HEK293 (cell line): Measurements from ENCODE around the gene APC2.

ENCODE experiments used
- CTCF ChIA-PET: fragments of 350-600 bp; formaldehyde crosslinking; extraction: SDS; loops from one replicate; lab custom pipeline; 2021; ENCODE audit warnings: antibody characterized with exemption; lab: Yijun Ruan, JAX
- POLR2A ChIA-PET: fragments of 300-600 bp; formaldehyde crosslinking; extraction: SDS; loops from one replicate; lab custom pipeline; 2020; ENCODE audit warnings: antibody characterized with exemption, inconsistent platforms; lab: Yijun Ruan, JAX
- H3K27ac ChIP-seq: fragments of 200-500 bp; sonication (Bioruptor generic); 2 replicates; pipeline ENCODE4 v1.5.1; 2014; ENCODE audit warnings: low read depth, low read length, control low read depth, inconsistent platforms; ENCODE audit errors: extremely low read depth
- H3K36me3 ChIP-seq, 2 experiments: fragments of 200-500 bp in 1 of 2; sonication (Bioruptor generic) in 1 of 2; 1 replicate in 1 of 2; 2 replicates in 1 of 2; pipeline ENCODE4 v1.5.1; 2014 to 2017; ENCODE audit warnings: inconsistent platforms in 2 of 2, low read length in 2 of 2; ENCODE audit not compliant: control insufficient read depth in 2 of 2, insufficient read depth in 1 of 2
- H3K4me1 ChIP-seq: fragments of 200-500 bp; sonication (Bioruptor generic); 2 replicates; pipeline ENCODE4 v1.5.1; 2014; ENCODE audit warnings: mild to moderate bottlenecking, low read length, inconsistent platforms; ENCODE audit not compliant: control insufficient read depth, insufficient read depth
- H3K4me3 ChIP-seq: 2 replicates; pipeline ENCODE4 v1.5.1; 2011; ENCODE audit warnings: low read depth, mild to moderate bottlenecking, control low read depth, low read length, moderate library complexity
- H3K9me3 ChIP-seq: fragments of 200-500 bp; sonication (Bioruptor generic); 2 replicates; pipeline ENCODE4 v1.5.1; 2014; ENCODE audit warnings: low read depth, low read length, inconsistent platforms; ENCODE audit not compliant: control insufficient read depth, insufficient read depth
- BCL11B ChIP-seq: fragments of 450-650 bp; formaldehyde crosslinking; IDR thresholded peaks from 2 replicates; pipeline ENCODE4 v1.5.1; 2016; ENCODE audit warnings: low read depth, missing biosample characterization, missing genetic modification characterization
- FEZF1 ChIP-seq: fragments of 450-650 bp; formaldehyde crosslinking; IDR thresholded peaks from 2 replicates; pipeline ENCODE4 v1.5.1; 2016; ENCODE audit warnings: missing biosample characterization, missing genetic modification characterization
- KLF1 ChIP-seq: fragments of 450-650 bp; formaldehyde crosslinking; IDR thresholded peaks from 2 replicates; pipeline ENCODE4 v1.5.1; 2016; ENCODE audit warnings: missing biosample characterization, missing genetic modification characterization
- KLF10 ChIP-seq: fragments of 450-650 bp; IDR thresholded peaks from 2 replicates; pipeline ENCODE4 v1.5.1; 2018; ENCODE audit warnings: missing biosample characterization, mild to moderate bottlenecking, missing genetic modification characterization
- KLF16 ChIP-seq: fragments of 450-650 bp; formaldehyde crosslinking; IDR thresholded peaks from 2 replicates; pipeline ENCODE4 v1.5.1; 2017; ENCODE audit warnings: missing biosample characterization, missing genetic modification characterization
- KLF8 ChIP-seq: fragments of 450-650 bp; formaldehyde crosslinking; IDR thresholded peaks from 2 replicates; pipeline ENCODE4 v1.5.1; 2016; ENCODE audit warnings: missing biosample characterization, missing genetic modification characterization
- REPIN1 ChIP-seq: fragments of 450-650 bp; formaldehyde crosslinking; IDR thresholded peaks from 2 replicates; pipeline ENCODE4 v1.5.1; 2017; ENCODE audit warnings: missing biosample characterization, missing genetic modification characterization, low read depth
- TRIM28 ChIP-seq: IDR thresholded peaks from 2 replicates; pipeline ENCODE4 v1.6.1; 2011; ENCODE audit warnings: low read length, control low read depth, borderline replicate concordance
- WT1 ChIP-seq: fragments of 450-650 bp; formaldehyde crosslinking; IDR thresholded peaks from 2 replicates; pipeline ENCODE4 v1.5.1; 2016; ENCODE audit warnings: missing biosample characterization, missing genetic modification characterization
- ZBTB17 ChIP-seq: fragments of 450-650 bp; formaldehyde crosslinking; IDR thresholded peaks from 2 replicates; pipeline ENCODE4 v1.5.1; 2016; ENCODE audit warnings: missing biosample characterization, missing genetic modification characterization
- ZBTB20 ChIP-seq: fragments of 450-650 bp; formaldehyde crosslinking; IDR thresholded peaks from 2 replicates; pipeline ENCODE4 v1.5.1; 2016; ENCODE audit warnings: missing biosample characterization, missing genetic modification characterization
- ZEB2 ChIP-seq: fragments of 450-650 bp; formaldehyde crosslinking; IDR thresholded peaks from 2 replicates; pipeline ENCODE4 v1.5.1; 2016; ENCODE audit warnings: missing biosample characterization, missing genetic modification characterization
- ZFHX2 ChIP-seq: fragments of 450-650 bp; formaldehyde crosslinking; conservative IDR thresholded peaks from 2 replicates; pipeline ENCODE4 v1.5.1; 2016; ENCODE audit warnings: missing biosample characterization, missing genetic modification characterization
- ZFP69B ChIP-seq: fragments of 450-650 bp; formaldehyde crosslinking; IDR thresholded peaks from 2 replicates; pipeline ENCODE4 v1.5.1; 2016; ENCODE audit warnings: missing biosample characterization, missing genetic modification characterization
- ZNF211 ChIP-seq: fragments of 450-650 bp; formaldehyde crosslinking; IDR thresholded peaks from 2 replicates; pipeline ENCODE4 v1.5.1; 2016; ENCODE audit warnings: low read depth, missing biosample characterization, missing genetic modification characterization
- ZNF248 ChIP-seq: fragments of 450-650 bp; formaldehyde crosslinking; IDR thresholded peaks from 2 replicates; pipeline ENCODE4 v1.5.1; 2017; ENCODE audit warnings: missing biosample characterization, missing genetic modification characterization
- ZNF426 ChIP-seq: fragments of 450-650 bp; formaldehyde crosslinking; IDR thresholded peaks from 2 replicates; pipeline ENCODE4 v1.5.1; 2017; ENCODE audit warnings: missing biosample characterization, missing genetic modification characterization, mild to moderate bottlenecking, inconsistent platforms, moderate library complexity
- ZNF433 ChIP-seq: fragments of 450-650 bp; formaldehyde crosslinking; IDR thresholded peaks from 2 replicates; pipeline ENCODE4 v1.5.1; 2016; ENCODE audit warnings: missing biosample characterization, missing genetic modification characterization, low read depth
- ZNF561 ChIP-seq: fragments of 450-650 bp; IDR thresholded peaks from 2 replicates; pipeline ENCODE4 v1.5.1; 2018; ENCODE audit warnings: missing biosample characterization, missing genetic modification characterization, borderline replicate concordance
- ZNF629 ChIP-seq: fragments of 450-650 bp; formaldehyde crosslinking; IDR thresholded peaks from 2 replicates; pipeline ENCODE4 v1.5.1; 2017; ENCODE audit warnings: missing biosample characterization, missing genetic modification characterization
- ZNF791 ChIP-seq: fragments of 450-650 bp; formaldehyde crosslinking; IDR thresholded peaks from 2 replicates; pipeline ENCODE4 v1.5.1; 2016; ENCODE audit warnings: missing biosample characterization, missing genetic modification characterization
- TF ChIP-seq, protein P1 (sequence below): fragments of 450-650 bp; formaldehyde crosslinking; IDR thresholded peaks from 2 replicates; pipeline ENCODE4 v1.5.1; 2016; ENCODE audit warnings: missing biosample characterization, missing genetic modification characterization
- TF ChIP-seq, protein P2 (sequence below): fragments of 450-650 bp; formaldehyde crosslinking; optimal IDR thresholded peaks from 2 replicates; pipeline ENCODE3; 2016; ENCODE audit warnings: missing biosample characterization, mild to moderate bottlenecking, missing genetic modification characterization
- TF ChIP-seq, protein P3 (sequence below): fragments of 450-650 bp; formaldehyde crosslinking; IDR thresholded peaks from 2 replicates; pipeline ENCODE4 v1.5.1; 2016; ENCODE audit warnings: missing biosample characterization, missing genetic modification characterization
- TF ChIP-seq, protein P4 (sequence below): fragments of 450-650 bp; formaldehyde crosslinking; IDR thresholded peaks from 2 replicates; pipeline ENCODE4 v1.5.1; 2016; ENCODE audit warnings: missing biosample characterization, missing genetic modification characterization
- TF ChIP-seq, protein P5 (sequence below): fragments of 450-650 bp; formaldehyde crosslinking; IDR thresholded peaks from 2 replicates; pipeline ENCODE4 v1.5.1; 2016; ENCODE audit warnings: missing biosample characterization, missing genetic modification characterization
- TF ChIP-seq, protein P6 (sequence below): fragments of 450-650 bp; formaldehyde crosslinking; IDR thresholded peaks from 2 replicates; pipeline ENCODE4 v1.5.1; 2016; ENCODE audit warnings: missing biosample characterization, missing genetic modification characterization

APC2 gene

DNA sequence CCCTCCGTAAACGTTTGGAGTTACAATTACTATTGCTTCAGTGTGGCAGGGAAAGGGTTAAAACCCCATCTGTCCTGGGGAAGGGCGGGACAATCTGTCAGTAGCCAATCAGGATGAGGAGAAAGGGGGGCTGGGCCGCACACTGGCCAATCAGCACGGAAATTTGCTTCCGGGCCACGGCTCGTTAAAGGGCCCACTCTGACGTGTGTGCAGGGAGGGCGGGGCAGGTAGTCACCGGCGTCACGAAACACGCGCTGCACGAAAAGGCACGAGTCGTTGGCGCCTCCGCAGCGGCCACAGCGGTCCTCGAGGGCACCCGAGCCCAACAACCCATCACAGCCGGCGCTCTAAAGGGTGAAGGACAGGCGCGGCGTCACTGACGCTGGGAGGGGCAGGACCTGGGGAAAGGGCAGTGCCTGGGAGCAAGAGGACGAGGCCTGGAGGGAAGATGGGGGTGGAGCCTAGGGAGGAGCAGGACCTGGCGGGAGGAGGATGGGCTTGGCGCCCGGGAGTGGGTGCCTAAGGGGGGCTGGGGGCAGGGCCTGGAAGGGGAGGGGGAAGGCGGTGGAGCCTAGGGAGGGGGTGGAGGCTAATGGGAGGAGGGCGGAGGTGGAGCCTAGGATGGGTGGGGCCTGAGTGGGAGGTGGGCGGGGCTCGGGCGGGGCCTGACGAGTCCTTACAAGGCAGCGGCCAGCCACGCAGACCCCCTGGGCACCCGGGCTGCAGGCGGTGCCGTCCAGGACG lies 58.0 kb downstream of the APC2 start:
- Histone ChIP-seq H3K4me1 (peaks cover 3% of the 10 kb centered on the region; the same call in 1 of the 2 replicates), H3K4me3 (peak overlapping the region; percentile 36), H3K9me3 (no peaks in the 10 kb centered on the region), H3K36me3 (no peaks in the 10 kb centered on the region), H3K27ac (no peak overlapping the region)
- ChIA-PET CTCF (interaction anchor here (0.6 kb wide), 1 partner anchor 22 kb away, joined by 3 read pairs; no protein-coding TSS in a partner anchor), POLR2A (no interaction called here)
- TF ChIP-seq, protein P1, sequence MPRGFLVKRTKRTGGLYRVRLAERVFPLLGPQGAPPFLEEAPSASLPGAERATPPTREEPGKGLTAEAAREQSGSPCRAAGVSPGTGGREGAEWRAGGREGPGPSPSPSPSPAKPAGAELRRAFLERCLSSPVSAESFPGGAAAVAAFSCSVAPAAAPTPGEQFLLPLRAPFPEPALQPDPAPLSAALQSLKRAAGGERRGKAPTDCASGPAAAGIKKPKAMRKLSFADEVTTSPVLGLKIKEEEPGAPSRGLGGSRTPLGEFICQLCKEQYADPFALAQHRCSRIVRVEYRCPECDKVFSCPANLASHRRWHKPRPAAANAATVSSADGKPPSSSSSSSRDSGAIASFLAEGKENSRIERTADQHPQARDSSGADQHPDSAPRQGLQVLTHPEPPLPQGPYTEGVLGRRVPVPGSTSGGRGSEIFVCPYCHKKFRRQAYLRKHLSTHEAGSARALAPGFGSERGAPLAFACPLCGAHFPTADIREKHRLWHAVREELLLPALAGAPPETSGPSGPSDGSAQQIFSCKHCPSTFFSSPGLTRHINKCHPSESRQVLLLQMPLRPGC (tag by site-specific recombination), result no peak
- TF ChIP-seq ZNF211 (tag by site-specific recombination) (no peak), ZNF629 (peak; percentile 87), ZNF561 (tag by site-specific recombination) (no peak), KLF10 (tag by site-specific recombination) (peak; percentile 100), ZNF791 (tag by site-specific recombination) (no peak), ZBTB17 (tag by site-specific recombination) (peak; percentile 63), ZBTB20 (peak; percentile 73), ZNF248 (tag by site-specific recombination) (no peak), TRIM28 (no peak), FEZF1 (peak; percentile 89), KLF8 (tag by site-specific recombination) (peak; percentile 68), REPIN1 (tag by site-specific recombination) (no peak), KLF16 (tag by site-specific recombination) (peak; percentile 74), ZFP69B (tag by site-specific recombination) (peak; percentile 97), WT1 (tag by site-specific recombination) (peak; percentile 51; the same call in 1 of the 2 replicates), ZEB2 (peak; percentile 52; the same call in 1 of the 2 replicates), KLF1 (peak; percentile 66), ZFHX2 (tag by site-specific recombination) (peak; percentile 32; the same call in 1 of the 2 replicates), BCL11B (tag by site-specific recombination) (0 out of 2 replicates have a peak, but pooled peaks have one; percentile 15), ZNF433 (tag by site-specific recombination) (no peak), ZNF426 (tag by site-specific recombination) (no peak)
- TF ChIP-seq, protein P2, sequence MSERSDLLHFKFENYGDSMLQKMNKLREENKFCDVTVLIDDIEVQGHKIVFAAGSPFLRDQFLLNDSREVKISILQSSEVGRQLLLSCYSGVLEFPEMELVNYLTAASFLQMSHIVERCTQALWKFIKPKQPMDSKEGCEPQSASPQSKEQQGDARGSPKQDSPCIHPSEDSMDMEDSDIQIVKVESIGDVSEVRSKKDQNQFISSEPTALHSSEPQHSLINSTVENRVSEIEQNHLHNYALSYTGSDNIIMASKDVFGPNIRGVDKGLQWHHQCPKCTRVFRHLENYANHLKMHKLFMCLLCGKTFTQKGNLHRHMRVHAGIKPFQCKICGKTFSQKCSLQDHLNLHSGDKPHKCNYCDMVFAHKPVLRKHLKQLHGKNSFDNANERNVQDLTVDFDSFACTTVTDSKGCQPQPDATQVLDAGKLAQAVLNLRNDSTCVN, result peak; percentile 69
- TF ChIP-seq, protein P3, sequence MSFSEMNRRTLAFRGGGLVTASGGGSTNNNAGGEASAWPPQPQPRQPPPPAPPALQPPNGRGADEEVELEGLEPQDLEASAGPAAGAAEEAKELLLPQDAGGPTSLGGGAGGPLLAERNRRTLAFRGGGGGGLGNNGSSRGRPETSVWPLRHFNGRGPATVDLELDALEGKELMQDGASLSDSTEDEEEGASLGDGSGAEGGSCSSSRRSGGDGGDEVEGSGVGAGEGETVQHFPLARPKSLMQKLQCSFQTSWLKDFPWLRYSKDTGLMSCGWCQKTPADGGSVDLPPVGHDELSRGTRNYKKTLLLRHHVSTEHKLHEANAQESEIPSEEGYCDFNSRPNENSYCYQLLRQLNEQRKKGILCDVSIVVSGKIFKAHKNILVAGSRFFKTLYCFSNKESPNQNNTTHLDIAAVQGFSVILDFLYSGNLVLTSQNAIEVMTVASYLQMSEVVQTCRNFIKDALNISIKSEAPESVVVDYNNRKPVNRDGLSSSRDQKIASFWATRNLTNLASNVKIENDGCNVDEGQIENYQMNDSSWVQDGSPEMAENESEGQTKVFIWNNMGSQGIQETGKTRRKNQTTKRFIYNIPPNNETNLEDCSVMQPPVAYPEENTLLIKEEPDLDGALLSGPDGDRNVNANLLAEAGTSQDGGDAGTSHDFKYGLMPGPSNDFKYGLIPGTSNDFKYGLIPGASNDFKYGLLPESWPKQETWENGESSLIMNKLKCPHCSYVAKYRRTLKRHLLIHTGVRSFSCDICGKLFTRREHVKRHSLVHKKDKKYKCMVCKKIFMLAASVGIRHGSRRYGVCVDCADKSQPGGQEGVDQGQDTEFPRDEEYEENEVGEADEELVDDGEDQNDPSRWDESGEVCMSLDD (tag by site-specific recombination), result peak; percentile 75; the same call in 1 of the 2 replicates
- TF ChIP-seq, protein P4, sequence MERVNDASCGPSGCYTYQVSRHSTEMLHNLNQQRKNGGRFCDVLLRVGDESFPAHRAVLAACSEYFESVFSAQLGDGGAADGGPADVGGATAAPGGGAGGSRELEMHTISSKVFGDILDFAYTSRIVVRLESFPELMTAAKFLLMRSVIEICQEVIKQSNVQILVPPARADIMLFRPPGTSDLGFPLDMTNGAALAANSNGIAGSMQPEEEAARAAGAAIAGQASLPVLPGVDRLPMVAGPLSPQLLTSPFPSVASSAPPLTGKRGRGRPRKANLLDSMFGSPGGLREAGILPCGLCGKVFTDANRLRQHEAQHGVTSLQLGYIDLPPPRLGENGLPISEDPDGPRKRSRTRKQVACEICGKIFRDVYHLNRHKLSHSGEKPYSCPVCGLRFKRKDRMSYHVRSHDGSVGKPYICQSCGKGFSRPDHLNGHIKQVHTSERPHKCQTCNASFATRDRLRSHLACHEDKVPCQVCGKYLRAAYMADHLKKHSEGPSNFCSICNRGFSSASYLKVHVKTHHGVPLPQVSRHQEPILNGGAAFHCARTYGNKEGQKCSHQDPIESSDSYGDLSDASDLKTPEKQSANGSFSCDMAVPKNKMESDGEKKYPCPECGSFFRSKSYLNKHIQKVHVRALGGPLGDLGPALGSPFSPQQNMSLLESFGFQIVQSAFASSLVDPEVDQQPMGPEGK (tag by site-specific recombination), result peak; percentile 91
- TF ChIP-seq, protein P5, sequence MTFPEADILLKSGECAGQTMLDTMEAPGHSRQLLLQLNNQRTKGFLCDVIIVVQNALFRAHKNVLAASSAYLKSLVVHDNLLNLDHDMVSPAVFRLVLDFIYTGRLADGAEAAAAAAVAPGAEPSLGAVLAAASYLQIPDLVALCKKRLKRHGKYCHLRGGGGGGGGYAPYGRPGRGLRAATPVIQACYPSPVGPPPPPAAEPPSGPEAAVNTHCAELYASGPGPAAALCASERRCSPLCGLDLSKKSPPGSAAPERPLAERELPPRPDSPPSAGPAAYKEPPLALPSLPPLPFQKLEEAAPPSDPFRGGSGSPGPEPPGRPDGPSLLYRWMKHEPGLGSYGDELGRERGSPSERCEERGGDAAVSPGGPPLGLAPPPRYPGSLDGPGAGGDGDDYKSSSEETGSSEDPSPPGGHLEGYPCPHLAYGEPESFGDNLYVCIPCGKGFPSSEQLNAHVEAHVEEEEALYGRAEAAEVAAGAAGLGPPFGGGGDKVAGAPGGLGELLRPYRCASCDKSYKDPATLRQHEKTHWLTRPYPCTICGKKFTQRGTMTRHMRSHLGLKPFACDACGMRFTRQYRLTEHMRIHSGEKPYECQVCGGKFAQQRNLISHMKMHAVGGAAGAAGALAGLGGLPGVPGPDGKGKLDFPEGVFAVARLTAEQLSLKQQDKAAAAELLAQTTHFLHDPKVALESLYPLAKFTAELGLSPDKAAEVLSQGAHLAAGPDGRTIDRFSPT, result peak; percentile 83
- TF ChIP-seq, protein P6, sequence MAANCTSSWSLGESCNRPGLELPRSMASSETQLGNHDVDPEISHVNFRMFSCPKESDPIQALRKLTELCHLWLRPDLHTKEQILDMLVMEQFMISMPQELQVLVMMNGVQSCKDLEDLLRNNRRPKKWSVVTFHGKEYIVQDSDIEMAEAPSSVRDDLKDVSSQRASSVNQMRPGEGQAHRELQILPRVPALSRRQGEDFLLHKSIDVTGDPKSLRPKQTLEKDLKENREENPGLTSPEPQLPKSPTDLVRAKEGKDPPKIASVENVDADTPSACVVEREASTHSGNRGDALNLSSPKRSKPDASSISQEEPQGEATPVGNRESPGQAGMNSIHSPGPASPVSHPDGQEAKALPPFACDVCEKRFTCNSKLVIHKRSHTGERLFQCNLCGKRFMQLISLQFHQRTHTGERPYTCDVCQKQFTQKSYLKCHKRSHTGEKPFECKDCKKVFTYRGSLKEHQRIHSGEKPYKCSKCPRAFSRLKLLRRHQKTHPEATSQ (tag by site-specific recombination), result no peak
